Glutamatergic neuron (in vitro differentiated cells): Measurements from ENCODE around the gene CFAP68. TPM values are rescaled to one million over a fixed set of nuclear protein-coding genes. Genes with fewer than 3 reads are reported as not detected.

Experiments used
- DNase-seq: peaks from one replicate; pipeline ENCODE4 v3.0.0; 2022
- H3K27ac Mint-ChIP-seq: one replicate; pipeline ENCODE4 v1.8.0; 2020; ENCODE audit warnings: mild to moderate bottlenecking, mixed read lengths, inconsistent platforms; ENCODE audit not compliant: unreplicated experiment
- H3K27me3 Mint-ChIP-seq: one replicate; pipeline ENCODE4 v1.8.0; 2020; ENCODE audit warnings: mild to moderate bottlenecking, moderate library complexity, mixed read lengths, inconsistent platforms; ENCODE audit not compliant: unreplicated experiment
- H3K36me3 Mint-ChIP-seq: one replicate; pipeline ENCODE4 v1.8.0; 2020; ENCODE audit warnings: mild to moderate bottlenecking, mixed read lengths, inconsistent platforms; ENCODE audit not compliant: unreplicated experiment
- H3K4me1 Mint-ChIP-seq: one replicate; pipeline ENCODE4 v1.8.0; 2020; ENCODE audit warnings: mild to moderate bottlenecking, low read depth, mixed read lengths, inconsistent platforms; ENCODE audit not compliant: unreplicated experiment
- H3K4me3 Mint-ChIP-seq: one replicate; pipeline ENCODE4 v1.8.0; 2020; ENCODE audit warnings: mild to moderate bottlenecking, mixed read lengths, inconsistent platforms; ENCODE audit not compliant: unreplicated experiment
- H3K9me3 Mint-ChIP-seq: one replicate; pipeline ENCODE4 v1.8.0; 2020; ENCODE audit warnings: mild to moderate bottlenecking, moderate library complexity, mixed read lengths, inconsistent platforms; ENCODE audit not compliant: unreplicated experiment
- total RNA-seq: library from RNA; stranded (reverse); fragmentation: NEBNext Ultra II Directional; extraction: Animal tissue kit (Norgen Biotek cat#: 25700); gene quantifications from one replicate; pipeline ENCODE4 v1.2.1, GENCODE V29; 2021; ENCODE audit not compliant: unreplicated experiment
- TF ChIP-seq, protein P1 (sequence below): fragments of 200-600 bp; sonication (generic); IDR thresholded peaks from one replicate; pipeline ENCODE4 v1.5.0; 2021; ENCODE audit not compliant: partially characterized antibody, unreplicated experiment

The CFAP68 gene
- total RNA-seq, 1 donor from 2014 or later = 21.7 TPM

DNA sequence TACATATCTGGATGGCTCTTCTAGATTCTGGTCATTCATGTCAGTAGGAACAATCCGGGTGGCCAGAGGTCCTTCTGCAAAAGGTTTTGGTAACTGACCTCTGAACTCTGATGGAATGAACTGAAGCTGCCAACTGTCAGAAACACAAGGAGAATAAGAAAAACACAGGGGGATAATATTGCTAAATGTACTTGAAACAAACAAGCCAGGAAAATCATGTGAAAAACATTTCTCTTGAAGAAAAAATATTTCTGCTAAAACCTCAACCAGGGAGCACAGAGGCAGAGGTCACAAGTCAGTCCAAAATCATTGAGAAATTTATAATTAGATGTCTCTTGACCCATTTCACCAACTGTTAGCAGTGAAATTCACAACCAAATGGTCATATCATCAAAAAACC lies 43.2 kb upstream of the CFAP68 start:
- Mint-ChIP-seq H3K36me3 (no peaks in the 10 kb centered on the region), H3K4me1 (peaks cover 17% of the 10 kb centered on the region), H3K27ac (no peak overlapping the region), H3K4me3 (no peak overlapping the region), H3K27me3 (no peaks in the 10 kb centered on the region), H3K9me3 (no peaks in the 10 kb centered on the region)
- TF ChIP-seq, protein P1, sequence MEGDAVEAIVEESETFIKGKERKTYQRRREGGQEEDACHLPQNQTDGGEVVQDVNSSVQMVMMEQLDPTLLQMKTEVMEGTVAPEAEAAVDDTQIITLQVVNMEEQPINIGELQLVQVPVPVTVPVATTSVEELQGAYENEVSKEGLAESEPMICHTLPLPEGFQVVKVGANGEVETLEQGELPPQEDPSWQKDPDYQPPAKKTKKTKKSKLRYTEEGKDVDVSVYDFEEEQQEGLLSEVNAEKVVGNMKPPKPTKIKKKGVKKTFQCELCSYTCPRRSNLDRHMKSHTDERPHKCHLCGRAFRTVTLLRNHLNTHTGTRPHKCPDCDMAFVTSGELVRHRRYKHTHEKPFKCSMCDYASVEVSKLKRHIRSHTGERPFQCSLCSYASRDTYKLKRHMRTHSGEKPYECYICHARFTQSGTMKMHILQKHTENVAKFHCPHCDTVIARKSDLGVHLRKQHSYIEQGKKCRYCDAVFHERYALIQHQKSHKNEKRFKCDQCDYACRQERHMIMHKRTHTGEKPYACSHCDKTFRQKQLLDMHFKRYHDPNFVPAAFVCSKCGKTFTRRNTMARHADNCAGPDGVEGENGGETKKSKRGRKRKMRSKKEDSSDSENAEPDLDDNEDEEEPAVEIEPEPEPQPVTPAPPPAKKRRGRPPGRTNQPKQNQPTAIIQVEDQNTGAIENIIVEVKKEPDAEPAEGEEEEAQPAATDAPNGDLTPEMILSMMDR = no peak
- no peak for DNase-seq

DNA sequence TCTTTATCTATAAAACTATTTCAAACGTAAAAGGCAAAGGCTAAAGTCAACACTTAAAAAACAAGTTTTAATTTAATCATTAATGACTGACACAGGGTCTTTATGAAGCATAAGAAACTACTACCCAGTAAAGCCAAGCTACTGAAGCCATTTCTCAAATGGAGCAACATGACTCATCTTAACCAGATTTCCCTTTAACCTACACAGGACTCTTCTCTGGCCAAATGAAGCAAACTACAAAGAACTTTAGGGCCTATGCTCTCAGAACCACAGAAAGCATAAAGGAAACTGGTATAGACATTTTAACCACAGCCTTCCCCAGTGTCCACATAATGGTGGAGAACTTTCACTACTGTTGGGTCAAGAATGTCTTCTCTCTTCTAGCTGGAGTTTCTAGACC lies 42.6 kb upstream of the CFAP68 start:
- no peak overlapping the region for H3K27ac Mint-ChIP-seq
- TF ChIP-seq, protein P1 = no peak
- H3K4me3 Mint-ChIP-seq = no peak overlapping the region
- no peaks in the 10 kb centered on the region for H3K27me3 Mint-ChIP-seq
- H3K4me1 Mint-ChIP-seq = peaks cover 17% of the 10 kb centered on the region
- DNase-seq = no peak
- no peaks in the 10 kb centered on the region for H3K36me3 Mint-ChIP-seq
- H3K9me3 Mint-ChIP-seq = no peaks in the 10 kb centered on the region

DNA sequence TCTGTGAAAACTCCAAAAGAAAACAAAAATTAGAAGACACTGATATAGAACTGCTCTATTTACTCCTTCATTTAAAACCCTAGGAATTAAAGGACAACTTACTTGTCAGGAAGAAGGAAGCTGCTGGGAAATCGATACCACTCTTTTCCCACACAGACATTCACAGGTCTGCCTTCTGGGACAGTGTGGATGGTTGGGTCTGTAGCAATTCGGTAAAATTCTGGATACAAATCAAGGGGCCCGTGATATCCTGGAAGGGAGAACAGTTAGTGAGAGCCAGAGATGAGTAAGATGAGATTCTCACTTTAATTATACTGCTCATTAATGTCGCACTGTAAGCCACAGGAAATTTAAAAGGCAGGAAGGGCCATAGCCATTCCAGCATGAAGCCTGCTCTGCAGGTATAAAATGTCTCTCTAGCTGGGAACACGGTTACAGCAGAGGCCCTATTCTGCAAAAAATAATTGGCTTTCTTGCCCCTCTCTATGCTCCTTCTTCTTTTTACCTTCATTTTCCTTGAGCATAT lies 41.9 kb upstream of the CFAP68 start:
- TF ChIP-seq, protein P1 = no peak
- H3K36me3 Mint-ChIP-seq = no peaks in the 10 kb centered on the region

DNA sequence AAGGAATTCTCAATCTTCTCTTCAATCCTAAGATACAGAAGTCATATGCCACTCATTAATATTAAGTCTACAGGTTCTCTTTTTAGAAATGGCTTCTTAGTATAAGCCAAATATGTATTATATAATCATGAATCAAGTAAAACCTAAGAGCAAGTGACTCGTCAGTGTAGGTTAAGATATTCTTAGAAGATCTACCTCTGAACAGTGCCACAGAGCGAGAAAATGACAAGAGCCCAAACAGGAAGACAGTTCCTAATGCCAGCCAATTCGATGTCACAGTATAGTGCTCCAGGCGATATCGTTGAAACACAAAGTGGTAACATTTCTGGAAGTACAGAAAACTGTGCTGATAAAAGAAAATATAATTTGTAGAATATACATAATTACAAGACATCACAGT lies 41.3 kb upstream of the CFAP68 start:
- H3K36me3 Mint-ChIP-seq = no peaks in the 10 kb centered on the region
- peaks cover 17% of the 10 kb centered on the region for H3K4me1 Mint-ChIP-seq
- DNase-seq = no peak
- no peak overlapping the region for H3K27ac Mint-ChIP-seq
- TF ChIP-seq, protein P1 = no peak
- H3K9me3 Mint-ChIP-seq = no peaks in the 10 kb centered on the region
- no peak overlapping the region for H3K4me3 Mint-ChIP-seq
- no peaks in the 10 kb centered on the region for H3K27me3 Mint-ChIP-seq

More for the DNA sequence above, 41.9 kb upstream of the CFAP68 start:
- Mint-ChIP-seq H3K9me3 (no peaks in the 10 kb centered on the region), H3K27me3 (no peaks in the 10 kb centered on the region), H3K4me1 (peaks cover 17% of the 10 kb centered on the region), H3K4me3 (no peak overlapping the region), H3K27ac (no peak overlapping the region)
- DNase-seq = no peak

DNA sequence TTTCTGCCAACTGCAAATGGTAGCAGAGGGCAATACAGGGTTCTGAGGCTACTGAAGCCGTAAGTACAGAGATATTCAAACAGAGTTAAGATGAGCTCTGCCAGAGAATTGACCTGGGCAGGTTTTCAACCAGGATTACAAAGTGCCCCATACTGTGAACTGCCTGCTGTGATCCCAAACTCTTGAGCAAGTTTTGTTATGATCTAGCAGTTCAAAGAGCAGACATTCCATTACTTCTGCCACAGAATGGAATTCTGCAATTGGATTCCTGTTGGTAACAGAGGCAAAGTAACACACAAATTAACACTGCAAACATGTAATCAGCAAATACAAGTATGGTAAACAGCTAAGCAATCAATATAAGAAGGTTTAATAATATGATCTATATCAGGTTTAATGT lies 39.2 kb upstream of the CFAP68 start:
- Mint-ChIP-seq H3K27me3 (no peaks in the 10 kb centered on the region), H3K27ac (no peak overlapping the region), H3K9me3 (no peaks in the 10 kb centered on the region), H3K4me1 (no peaks in the 10 kb centered on the region), H3K4me3 (no peak overlapping the region), H3K36me3 (no peaks in the 10 kb centered on the region)
- DNase-seq = no peak
- TF ChIP-seq, protein P1 = no peak
